ENCODE measurements around the gene RIC3.
"Not testable (repeated sequence)": the region's sequence is repeated elsewhere in the genome, so short reads cannot be mapped to it uniquely, and the experiment has no call there.

Gene RIC3

DNA sequence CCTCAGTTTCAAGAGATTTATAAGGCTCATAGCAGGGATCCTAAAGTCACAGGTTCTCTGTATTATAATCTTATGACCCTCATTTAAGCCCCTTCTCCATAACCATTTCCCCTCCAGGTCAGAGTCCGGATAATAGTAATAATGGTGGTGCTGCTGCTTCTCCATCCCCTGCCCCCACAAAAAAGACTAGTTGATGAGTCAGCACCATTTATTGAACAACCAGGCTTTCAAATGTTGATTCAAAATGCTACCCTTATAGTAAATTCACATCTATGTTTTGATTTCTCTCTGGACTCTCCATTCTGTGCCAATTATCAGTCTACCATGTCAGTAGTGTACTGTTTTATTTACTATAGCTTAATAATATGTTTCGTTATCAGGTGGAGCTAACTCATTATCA is 17.6 kb upstream of the RIC3 start:
- no peak for DNase-seq

DNA sequence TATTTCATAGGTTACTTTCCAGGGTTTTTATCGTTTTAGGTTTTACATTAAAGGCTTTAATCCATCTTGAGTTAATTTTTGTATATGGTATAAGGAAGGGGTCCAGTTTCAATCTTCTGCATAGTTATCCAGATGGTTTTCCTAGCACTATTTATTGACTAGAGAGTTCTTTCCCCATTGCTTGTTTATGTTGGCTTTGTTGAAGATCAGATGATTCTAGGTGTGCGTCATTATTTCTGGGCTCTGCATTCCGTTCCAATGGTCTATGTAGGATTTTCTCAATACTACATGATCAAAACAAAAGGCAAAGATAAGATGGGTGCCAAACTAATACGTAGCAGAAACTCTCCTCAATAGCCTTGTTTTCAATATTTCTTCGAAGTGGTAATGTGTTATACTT is 14.3 kb upstream of the RIC3 start:
- no peak for DNase-seq

DNA sequence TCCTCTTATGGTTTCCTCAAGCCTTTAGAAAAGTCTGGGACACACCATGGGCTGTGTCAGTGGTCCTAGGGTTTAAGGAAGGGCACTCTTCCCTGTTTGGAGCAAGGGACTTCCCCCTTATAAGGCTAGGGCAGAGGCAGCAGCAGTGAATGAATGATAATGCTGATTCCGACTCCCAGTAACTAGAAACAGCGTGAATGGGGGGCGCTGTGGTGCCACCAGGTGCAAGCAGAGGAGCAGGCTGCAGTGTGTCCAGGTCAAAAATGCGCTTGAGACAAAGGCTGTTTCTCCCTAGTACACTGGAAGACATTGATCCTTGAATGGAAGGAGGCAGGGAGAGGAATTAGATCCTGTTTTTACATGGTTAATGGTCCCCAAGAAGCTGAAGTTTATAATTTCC is 11.6 kb upstream of the RIC3 start:
- no peak for DNase-seq

DNA sequence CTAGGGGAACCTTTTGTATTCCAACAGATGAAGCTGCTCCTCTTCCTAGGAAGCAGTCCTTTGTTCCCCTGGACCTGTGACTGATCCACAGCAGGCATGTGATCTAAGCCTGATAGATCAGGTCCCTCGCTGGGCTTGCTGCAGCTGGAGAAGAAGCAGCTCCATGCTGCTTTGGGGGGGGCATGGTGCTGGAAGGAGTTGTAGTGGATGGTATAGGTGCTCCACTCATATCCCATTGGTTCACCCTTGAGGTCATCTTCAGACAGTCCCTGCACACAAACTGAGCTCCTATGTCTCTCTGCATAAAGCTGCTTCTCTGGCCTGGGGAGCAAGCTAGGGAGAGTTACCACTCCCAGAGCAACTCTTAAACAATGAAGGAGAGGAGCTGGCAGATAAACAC is 9.5 kb upstream of the RIC3 start:
- no peak for DNase-seq

DNA sequence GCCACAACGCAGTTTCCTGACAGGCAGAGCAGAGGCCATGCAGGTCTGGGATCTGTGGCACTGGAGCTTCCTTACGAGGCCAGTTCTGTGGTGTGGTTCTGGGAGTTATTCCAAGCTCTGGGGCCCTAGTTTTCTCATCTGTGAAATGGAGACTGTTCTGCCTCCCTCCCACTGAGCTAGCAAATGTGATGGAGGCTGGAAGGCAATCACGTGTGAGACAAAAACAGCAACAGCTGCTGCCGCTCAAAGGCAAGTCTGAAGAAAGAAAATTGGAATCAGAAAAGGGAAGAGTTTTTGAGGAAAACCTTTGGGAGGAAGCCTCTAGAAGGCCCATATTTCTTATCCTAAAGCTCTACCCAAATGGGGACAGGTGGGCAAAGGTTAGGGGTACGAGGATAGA is 8.3 kb upstream of the RIC3 start:
- no peak for DNase-seq

DNA sequence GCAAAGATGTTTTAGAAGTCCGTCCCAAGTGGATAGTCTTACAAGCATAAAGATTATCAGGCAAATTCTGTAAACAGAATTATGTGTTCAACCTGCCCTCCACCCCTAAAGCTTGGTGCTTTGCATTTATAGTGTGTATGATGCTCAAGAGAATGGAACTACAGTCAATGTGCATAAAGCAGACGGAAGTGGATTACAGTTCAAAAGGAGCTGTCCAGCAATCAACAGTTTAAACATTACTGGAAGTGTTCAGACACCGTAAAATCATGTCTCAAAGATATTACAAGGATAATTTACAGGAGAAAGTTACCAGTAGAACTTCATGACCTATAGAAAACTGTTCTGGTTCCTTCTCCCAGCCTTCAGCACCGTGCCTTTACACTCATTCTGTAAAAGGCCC is 1.0 kb downstream of the RIC3 start:
- no peak for DNase-seq

DNA sequence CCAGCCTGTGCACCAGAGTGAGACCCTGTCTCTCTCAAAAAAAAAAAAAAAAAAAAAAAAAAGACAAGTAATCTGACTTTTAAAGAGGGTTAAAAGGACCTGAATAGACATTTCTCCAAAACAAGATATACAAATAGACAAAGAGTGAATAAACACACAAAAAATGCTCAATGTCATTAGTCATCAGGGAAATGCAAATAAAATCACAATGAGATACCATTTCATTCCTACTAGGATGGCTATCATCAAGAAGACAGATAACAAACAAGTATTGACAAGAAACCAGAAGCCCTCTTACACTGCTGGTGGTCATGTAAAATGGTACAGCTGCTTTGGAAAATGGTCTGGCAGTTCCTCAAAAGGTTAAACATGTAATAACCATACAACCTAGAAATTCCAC is 4.1 kb downstream of the RIC3 start:
- no peak for DNase-seq

DNA sequence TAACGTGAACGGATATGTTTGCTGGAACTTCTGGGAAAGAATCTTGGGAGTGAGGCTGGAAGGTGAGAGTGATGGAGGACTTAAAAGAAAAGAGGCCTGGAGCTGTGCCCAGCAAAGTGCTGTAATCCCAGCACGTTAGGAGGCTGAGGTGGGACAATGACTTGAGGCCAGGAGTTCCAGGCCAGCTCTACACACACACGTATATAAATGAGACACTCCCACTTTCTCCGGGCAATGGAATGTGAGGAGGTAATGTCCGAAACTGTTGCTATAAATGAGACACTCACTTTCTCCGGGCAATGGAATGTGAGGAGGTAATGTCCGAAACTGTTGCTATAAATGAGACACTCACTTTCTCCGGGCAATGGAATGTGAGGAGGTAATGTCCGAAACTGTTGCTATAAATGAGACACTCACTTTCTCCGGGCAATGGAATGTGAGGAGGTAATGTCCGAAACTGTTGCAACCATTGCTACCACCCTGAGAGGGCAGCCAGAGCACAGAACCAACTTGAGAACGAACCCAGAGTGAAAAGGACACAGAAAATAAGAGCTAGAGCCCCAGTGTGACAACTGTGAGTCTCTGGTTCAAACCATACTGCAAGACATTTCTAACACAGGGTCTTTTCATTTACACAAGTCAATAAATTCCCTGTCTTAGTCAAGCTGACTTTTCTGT is 7.1 kb downstream of the RIC3 start:
- DNase-seq, result not testable (repeated sequence)

DNA sequence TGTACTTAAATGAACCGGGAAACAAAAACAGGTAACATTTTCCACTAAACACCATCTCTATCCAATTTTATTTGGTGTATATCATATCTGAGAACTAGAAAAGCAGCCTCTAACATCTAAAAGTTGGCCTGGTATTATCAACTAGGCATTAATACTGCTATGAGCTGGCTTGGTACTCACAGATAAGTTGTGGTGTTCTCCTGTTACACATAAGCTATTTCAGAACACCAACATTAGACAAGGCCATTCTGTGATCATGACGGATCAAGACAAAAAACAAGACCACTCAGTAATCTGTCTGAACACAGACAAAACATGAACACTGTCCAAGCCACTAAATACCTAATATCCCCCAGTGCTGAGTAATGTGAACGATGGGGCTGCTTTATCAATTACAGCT is 11.9 kb downstream of the RIC3 start:
- no peak for DNase-seq

DNA sequence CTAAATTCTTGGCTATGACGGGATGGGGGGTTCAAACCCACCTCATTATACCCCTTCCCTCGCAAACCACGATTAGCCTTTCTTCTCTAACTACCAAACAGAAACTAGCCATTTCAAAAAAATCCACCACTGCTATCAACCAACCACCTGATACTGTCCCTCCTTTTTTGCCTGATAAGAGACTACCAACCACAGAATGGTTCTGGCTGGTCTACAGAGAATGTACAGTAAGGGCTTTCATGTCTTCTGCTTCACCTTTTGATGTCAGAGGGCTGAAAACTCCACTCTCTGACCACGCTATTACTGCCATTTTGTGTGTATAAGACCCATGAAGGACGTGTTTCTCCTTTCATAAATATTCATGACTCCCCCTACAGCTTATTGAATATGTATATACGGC is 19.1 kb downstream of the RIC3 start:
- DNase-seq, result no peak

DNA sequence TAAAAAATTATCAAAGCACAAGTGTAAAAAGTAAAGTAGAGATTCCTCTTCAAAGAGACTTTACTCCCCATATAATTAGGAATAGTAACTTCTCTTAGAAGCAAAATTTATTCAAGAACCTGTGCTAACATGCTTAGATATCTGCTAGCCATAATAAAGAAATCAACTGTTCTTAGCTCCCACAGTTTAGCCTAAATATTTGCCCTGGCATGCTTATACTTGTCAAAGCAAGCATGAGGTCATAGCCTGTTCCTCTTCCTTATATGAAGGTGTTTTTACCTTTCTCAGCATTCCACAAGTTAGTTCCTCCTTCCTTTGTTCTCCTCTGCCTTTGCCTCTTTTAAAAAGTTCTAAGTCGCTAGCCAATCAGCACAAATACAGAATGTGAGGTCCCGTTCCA is 30.3 kb downstream of the RIC3 start:
- no peak for DNase-seq

DNA sequence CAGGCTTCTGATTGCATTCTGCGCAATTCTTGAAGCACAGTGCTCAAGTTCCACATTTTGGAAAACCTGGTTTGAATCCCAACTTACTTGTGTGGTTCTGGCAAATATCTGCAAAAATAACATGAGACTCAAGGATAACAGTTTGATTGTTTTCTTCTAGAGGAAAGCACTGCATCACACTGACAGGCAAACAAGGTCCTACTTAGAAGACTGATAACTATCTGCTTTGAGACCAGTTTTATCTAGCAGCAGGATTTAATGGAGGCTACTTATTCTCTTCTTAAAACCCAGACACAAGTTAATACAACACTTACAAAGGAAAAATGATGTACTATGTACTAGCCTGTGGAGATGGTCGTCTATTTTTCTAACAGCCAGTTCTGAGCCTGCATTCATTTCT is 41.4 kb downstream of the RIC3 start:
- no peak for DNase-seq

DNA sequence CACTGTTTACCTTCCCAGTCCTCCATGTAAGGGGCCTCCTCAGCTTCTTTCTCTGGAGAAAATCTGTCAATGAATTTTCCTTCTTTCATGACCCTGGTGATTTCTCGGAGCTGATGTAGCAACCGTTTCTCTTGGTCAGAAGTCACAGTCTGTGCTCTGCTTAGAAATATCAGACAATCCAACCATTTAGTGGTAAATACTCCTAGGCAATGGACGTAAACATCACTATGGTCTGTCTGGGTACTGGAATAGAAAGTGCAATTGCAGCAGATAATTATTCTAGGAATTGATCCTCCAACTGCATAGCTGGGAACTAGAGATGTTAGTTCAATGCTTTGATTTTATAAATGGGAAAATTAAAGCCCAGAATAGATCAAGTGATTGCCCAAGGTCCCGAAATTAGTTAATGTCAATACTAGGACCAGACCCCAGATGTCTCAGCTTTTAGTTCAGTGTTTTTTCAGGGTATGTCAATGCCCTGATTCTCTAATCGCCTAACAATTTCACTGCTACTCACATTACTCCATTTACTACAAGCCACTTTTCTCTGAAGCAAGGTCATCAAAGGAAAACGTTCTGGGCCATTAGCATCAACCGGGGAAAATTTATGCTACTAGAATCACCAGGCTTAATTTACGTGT is 42.1 kb downstream of the RIC3 start:
- no peak for DNase-seq

DNA sequence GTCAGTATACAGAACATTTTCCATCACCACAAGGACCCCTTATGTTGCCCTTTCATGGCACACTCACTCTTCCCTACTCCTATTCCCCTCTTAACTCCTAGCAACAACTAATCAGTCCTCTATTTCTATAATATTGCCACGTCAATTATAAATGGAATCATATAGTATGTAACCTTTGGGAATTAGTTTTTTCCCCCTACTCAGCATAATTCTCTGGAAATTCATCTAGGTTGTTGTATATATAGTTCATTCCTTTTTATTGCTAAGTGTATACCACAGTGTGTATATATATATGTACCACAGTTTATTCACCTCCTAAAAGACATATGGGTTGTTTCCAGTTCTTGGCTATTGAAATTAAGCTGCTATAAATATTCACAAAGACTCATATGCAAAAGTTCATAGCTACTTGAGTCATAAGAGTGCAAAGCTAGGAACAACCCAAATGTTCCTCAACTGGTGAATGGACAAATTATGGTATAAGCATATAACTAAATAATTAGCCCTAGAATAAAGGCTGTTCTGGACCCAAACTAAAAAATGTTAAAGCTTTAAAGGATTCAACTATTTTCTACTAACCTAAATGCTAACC is 46.6 kb downstream of the RIC3 start:
- no peak for DNase-seq

DNA sequence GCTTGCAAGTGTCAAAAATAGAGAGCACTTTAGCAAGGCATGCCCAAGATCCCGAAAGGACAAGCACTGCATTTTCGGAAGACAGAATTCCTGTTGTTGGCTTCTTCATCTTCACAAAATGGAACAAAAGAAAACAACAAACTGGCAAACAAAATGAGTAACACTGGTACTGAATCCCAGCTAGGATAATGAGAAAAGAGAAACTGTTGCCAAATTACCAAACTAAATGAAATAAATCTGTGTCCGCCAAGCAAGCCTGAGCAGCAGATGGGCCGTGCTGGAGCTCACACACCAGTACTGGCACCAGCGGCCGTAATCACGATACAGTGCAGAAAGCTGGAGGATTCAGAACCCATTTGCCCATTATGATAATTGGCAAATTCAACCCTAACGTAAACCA is 57.2 kb downstream of the RIC3 start:
- no peak for DNase-seq

DNA sequence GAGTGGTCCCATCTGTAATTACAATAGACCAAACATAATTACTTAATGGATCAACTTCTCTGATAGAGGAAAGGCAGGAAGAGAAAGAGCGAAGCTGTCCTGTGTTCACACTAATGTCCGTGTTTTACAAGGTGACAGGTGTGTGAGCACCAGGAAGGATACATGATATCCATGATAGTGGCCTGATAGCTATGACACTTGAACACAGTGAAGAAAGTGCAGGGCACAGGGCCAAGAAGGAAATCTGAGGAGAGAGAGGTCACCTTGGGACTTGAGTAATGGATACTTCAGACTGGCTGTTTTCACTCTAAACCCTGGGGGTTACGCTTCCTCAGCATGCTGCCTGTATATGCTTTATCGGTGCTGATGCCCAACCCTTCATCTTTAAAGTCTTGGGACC is 58.4 kb downstream of the RIC3 start:
- DNase-seq, result no peak

DNA sequence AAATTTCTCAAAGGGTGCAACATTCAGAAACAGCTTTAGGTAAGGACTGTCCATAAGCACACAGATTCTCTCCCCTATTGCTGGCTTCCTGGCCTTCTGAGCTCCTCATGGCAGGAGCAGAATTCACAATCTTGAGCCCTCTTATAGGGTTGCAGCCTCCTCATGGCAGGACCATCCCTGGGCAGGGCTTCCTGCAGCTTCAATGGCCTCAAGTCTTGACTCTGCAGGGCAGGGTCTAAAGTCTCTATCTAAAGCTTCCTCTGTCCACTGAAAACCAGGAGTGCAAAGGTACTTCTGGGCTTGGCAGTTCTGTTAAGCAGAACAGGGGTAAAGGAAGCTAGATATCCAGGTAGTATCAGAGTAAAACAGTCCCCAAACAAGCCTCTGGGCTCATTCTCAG is 59.1 kb downstream of the RIC3 start:
- no peak for DNase-seq

DNA sequence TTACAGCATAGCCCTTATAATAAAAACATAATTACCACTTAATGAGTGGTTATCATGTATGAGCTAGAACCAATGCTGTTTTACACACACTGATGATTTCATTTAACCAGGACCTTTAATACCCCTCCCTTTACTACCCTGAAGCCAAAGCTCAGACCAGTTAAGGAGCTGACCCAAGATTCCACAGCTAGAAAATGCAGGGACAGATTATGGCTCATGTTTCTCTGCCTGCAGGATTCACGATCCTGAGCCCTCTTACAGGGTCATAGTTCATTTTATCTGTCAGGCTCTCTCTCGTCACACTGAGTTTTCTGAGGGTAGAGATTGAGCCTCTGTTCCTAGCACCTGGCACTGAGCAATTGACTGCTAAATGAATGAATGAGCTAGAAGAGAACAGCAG is 60.4 kb downstream of the RIC3 start:
- no peak for DNase-seq

DNA sequence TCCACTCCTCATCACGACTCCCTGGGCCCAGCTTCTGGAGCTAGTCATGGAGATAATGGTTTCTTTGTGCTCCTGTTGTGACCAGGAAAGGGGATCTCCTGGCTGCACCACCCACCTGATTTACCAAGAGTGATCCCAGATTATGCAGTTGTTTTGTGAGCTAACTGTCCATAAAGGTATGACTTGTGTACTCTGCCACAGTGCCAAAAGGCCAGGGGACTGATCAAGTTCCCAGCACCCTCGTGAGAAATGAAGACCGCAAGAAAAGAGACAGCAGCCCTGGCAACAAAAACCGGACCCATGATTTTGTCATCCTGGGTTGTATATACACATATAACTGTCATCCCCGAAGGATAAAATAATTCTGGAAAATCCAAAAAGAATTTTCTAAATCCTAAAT is 61.2 kb downstream of the RIC3 start:
- no peak for DNase-seq

DNA sequence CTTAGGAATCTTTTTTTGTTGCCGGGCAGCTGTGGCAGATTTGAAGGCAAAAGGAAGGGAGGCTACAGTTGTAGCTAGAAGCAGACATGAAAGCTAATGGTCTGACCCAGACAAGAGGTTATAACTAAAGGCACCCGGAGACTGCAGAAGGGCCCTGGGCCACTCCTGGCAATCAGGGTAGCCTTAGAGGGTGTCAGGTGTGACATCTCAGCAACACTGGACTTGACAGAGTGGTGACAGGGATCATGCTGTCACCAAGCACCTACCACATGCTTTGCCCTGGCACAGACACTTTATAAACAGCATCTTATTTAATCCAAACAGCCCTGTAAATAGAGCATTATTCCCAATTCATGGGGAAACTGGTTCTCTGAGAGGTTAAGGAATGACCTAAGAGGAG is 62.1 kb downstream of the RIC3 start:
- DNase-seq, result no peak

DNA sequence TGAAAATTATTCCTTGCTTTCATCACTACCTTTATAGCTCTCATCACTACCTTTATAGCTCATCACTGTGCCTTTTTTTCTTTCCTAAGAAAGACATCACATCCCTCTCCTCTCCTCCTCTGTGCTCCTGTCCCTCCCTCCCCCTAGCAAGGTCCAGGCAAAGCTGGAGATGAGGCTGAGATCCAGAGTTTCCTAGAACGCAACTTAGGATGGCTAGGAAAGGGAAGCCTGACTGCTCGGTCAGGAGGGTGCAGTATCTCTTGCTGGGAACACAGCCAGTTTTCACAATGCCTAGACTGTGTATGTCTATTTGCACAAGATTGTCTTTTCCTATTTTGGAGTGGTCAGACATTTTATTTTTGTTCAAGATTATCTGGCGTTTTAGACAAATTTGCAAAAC is 63.2 kb downstream of the RIC3 start:
- DNase-seq, result no peak

DNA sequence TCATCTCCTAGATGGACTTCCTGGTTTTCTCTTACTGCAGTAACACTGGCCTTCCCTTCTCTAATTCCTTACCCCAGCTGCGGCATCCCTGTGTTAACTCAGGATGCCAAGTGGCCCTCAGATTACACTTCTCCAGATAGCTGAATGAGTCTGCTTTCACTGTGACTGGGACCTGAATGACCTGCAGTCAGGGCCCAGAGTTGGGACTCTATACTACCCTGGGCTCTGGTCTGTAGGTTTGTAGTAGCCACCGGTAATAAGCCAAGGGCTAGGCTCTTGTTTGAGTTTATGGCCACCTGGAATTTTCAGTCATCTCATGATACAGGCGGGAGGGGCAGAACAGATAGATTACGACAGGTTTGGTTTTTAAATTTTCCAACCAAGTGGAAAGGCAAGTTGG is 63.7 kb downstream of the RIC3 start:
- no peak for DNase-seq

DNA sequence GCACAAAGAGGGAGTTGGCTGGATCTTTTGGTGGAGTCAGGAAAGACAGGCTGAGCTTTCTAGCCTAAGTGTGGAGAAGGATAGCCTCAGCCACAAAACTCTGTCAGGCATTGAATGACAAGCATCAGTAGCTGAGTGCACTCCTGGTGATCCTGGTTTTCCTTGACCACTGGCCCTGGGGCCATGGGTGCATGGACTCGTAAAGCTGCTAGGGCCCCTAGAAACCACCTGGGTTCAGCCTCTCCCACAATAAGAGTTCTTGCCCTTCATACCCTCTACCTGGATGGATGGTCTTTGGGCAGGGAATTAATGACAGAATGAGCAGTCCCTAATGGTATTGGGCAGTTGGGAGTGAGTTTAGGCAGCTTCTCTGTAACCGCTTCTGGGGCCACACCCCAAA is 64.9 kb downstream of the RIC3 start:
- no peak for DNase-seq

DNA sequence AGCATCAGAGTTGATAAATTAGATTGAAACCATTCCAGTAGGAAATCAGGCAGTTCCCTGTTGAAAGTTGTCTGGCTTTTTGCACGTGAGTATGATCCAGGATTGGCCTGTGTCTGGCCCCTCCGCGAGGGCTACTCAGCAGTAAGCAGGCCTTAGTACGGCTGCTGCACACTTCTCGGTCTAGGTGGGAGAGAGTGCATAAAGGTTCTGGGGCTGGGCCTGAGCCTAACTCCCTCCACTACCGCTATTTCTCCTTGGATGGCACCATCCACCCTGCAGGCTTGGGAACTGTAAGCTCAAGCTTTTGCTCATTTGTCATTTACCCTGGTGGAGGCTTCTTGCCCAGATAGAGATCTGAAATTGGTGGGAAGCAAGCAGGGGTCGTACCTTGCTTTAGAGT is 65.9 kb downstream of the RIC3 start:
- no peak for DNase-seq
